Activated T-helper 17 cell treated with anti-CD3 and anti-CD28 coated beads, Interleukin-2, amount 50 U/mL, for 72 hours (primary cell): ENCODE measurements around the gene PTPRN2. TPM values are rescaled to one million over a fixed set of nuclear protein-coding genes. Genes with fewer than 3 reads are reported as not detected.

ENCODE experiments used
- ATAC-seq: fragments of 150-1000 bp; cut with Tn5 transposase; replicated peaks from 2 replicates; pipeline ENCODE4 v1.10.0; 2021; ENCODE audit warnings: mild to moderate bottlenecking, moderate library complexity
- H3K27ac Mint-ChIP-seq: one replicate; pipeline ENCODE4 v1.8.0; 2022; ENCODE audit warnings: mixed read lengths
- H3K27me3 Mint-ChIP-seq: one replicate; pipeline ENCODE4 v1.8.0; 2022; ENCODE audit warnings: mixed read lengths
- H3K36me3 Mint-ChIP-seq: one replicate; pipeline ENCODE4 v1.8.0; 2022; ENCODE audit warnings: low read depth, mild to moderate bottlenecking, mixed read lengths
- H3K4me1 Mint-ChIP-seq: one replicate; pipeline ENCODE4 v1.8.0; 2022; ENCODE audit warnings: mixed read lengths
- H3K4me3 Mint-ChIP-seq: one replicate; pipeline ENCODE4 v1.8.0; 2022; ENCODE audit warnings: mild to moderate bottlenecking, mixed read lengths
- H3K9me3 Mint-ChIP-seq: one replicate; pipeline ENCODE4 v1.8.0; 2022; ENCODE audit warnings: mixed read lengths
- total RNA-seq, 2 donors: library from RNA; stranded (reverse); gene quantifications; one replicate each; pipeline ENCODE4 v1.2.3, GENCODE V29; 2022

Gene PTPRN2
- total RNA-seq, 2 donors from 2014 or later: 0.48 to 1.4 TPM

DNA sequence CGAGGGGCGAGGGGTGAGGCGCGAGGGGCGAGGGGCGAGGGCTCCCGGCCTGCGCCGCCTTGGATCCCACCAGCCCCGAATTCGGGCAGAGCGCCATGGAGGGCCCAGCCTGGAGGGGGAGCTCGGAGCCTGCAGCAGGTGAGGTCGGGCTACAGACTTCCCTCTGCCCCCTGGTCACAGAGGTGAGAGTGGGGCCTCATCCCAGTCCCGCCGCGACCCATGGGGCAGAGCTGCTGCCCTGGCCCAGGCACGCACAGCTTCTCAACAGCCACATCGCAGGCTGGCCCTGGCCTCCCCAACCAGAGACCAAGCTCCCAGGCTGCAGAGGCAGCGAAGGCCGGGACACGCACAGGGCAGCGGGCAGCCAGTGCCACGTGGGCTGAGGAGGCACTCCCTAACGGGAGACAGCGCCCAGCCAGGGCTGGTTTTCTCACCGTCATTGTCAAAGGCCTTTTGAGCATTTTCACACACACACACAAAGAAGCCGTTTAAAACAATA, 191.8 kb downstream of the PTPRN2 start:
- Mint-ChIP-seq H3K9me3 (peaks cover 6% of the 10 kb centered on the region), H3K4me1 (no peaks in the 10 kb centered on the region), H3K4me3 (no peak overlapping the region), H3K27me3 (no peaks in the 10 kb centered on the region), H3K36me3 (no peaks in the 10 kb centered on the region), H3K27ac (no peak overlapping the region)
- no peak for ATAC-seq

GRCh38 chr7:158395349-158395748, 192.3 kb downstream of the PTPRN2 start:
- no peak overlapping the region for H3K4me3 Mint-ChIP-seq
- H3K9me3 Mint-ChIP-seq: peaks cover 6% of the 10 kb centered on the region
- H3K27me3 Mint-ChIP-seq: no peaks in the 10 kb centered on the region
- H3K4me1 Mint-ChIP-seq: no peaks in the 10 kb centered on the region
- H3K36me3 Mint-ChIP-seq: no peaks in the 10 kb centered on the region
- no peak overlapping the region for H3K27ac Mint-ChIP-seq
- no peak for ATAC-seq

- Mint-ChIP-seq H3K27ac (no peak overlapping the region), H3K36me3 (no peaks in the 10 kb centered on the region), H3K4me3 (no peak overlapping the region), H3K4me1 (no peaks in the 10 kb centered on the region), H3K27me3 (no peaks in the 10 kb centered on the region), H3K9me3 (peaks cover 6% of the 10 kb centered on the region)
- ATAC-seq: peak; percentile 39
These were observed 192.7 kb downstream of the PTPRN2 start for GRCh38 chr7:158394936-158395335.

- Mint-ChIP-seq H3K4me3 (no peak overlapping the region), H3K4me1 (no peaks in the 10 kb centered on the region), H3K27me3 (no peaks in the 10 kb centered on the region), H3K27ac (no peak overlapping the region), H3K36me3 (no peaks in the 10 kb centered on the region), H3K9me3 (peaks cover 6% of the 10 kb centered on the region)
- no peak for ATAC-seq
These were observed 193.5 kb downstream of the PTPRN2 start for GRCh38 chr7:158393926-158394625.

DNA sequence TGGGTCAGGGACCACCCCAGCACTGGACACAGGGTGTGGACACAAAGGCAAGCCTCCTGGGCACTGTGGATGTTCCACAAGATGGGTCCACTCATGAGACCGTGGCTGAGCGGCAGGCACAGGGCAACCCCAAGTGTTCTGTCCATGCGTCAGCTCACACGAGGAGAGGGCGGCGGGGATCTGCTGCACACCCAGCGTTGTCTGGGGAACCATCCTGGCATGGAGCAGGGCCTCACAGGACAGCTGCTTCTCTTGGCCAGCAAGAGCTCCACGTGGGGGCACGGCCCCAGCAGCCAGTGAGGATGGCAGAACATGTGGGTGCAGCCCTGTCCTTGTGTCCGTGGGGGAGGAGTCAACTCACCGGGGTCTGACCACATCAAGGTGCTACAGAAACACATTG, 195.4 kb downstream of the PTPRN2 start:
- Mint-ChIP-seq H3K9me3 (no peaks in the 10 kb centered on the region), H3K27me3 (peaks cover 6% of the 10 kb centered on the region), H3K4me1 (no peaks in the 10 kb centered on the region), H3K27ac (no peak overlapping the region), H3K4me3 (no peak overlapping the region), H3K36me3 (no peaks in the 10 kb centered on the region)
- ATAC-seq: no peak

DNA sequence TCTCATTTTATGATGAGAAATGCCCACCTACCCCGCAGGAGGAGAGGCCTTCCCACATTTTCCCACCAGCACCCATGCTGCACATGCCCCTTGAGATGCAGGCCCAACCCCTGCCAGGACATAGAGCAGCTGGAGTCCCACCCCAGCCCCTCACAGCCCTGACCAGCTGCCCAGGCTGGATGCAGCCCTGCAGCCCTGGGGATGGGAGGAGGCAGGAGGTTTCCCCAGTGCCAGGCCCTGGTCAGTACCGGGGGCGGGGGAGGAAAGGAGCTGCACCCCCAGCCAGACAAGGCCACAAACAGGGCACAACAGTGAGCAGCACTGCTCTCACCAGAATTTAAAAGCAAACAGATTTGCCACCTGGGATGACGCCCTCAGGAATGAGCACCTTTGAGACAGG, 196.1 kb downstream of the PTPRN2 start:
- ATAC-seq: no peak
- H3K36me3 Mint-ChIP-seq: no peaks in the 10 kb centered on the region
- no peak overlapping the region for H3K4me3 Mint-ChIP-seq
- H3K9me3 Mint-ChIP-seq: no peaks in the 10 kb centered on the region
- peaks cover 6% of the 10 kb centered on the region for H3K27me3 Mint-ChIP-seq
- no peaks in the 10 kb centered on the region for H3K4me1 Mint-ChIP-seq
- no peak overlapping the region for H3K27ac Mint-ChIP-seq

- no peak for ATAC-seq
- Mint-ChIP-seq H3K4me3 (no peak overlapping the region), H3K4me1 (no peaks in the 10 kb centered on the region)
These were observed 196.5 kb downstream of the PTPRN2 start for GRCh38 chr7:158391141-158391540.

GRCh38 chr7:158390460-158390859, 197.2 kb downstream of the PTPRN2 start:
- no peaks in the 10 kb centered on the region for H3K36me3 Mint-ChIP-seq
- no peak overlapping the region for H3K27ac Mint-ChIP-seq
- H3K4me3 Mint-ChIP-seq: no peak overlapping the region
- H3K27me3 Mint-ChIP-seq: peaks cover 6% of the 10 kb centered on the region
- no peaks in the 10 kb centered on the region for H3K9me3 Mint-ChIP-seq
- H3K4me1 Mint-ChIP-seq: no peaks in the 10 kb centered on the region
- no peak for ATAC-seq

More at GRCh38 chr7:158391141-158391540, 196.5 kb downstream of the PTPRN2 start:
- Mint-ChIP-seq H3K36me3 (no peaks in the 10 kb centered on the region), H3K9me3 (no peaks in the 10 kb centered on the region), H3K27me3 (peaks cover 6% of the 10 kb centered on the region), H3K27ac (no peak overlapping the region)

DNA sequence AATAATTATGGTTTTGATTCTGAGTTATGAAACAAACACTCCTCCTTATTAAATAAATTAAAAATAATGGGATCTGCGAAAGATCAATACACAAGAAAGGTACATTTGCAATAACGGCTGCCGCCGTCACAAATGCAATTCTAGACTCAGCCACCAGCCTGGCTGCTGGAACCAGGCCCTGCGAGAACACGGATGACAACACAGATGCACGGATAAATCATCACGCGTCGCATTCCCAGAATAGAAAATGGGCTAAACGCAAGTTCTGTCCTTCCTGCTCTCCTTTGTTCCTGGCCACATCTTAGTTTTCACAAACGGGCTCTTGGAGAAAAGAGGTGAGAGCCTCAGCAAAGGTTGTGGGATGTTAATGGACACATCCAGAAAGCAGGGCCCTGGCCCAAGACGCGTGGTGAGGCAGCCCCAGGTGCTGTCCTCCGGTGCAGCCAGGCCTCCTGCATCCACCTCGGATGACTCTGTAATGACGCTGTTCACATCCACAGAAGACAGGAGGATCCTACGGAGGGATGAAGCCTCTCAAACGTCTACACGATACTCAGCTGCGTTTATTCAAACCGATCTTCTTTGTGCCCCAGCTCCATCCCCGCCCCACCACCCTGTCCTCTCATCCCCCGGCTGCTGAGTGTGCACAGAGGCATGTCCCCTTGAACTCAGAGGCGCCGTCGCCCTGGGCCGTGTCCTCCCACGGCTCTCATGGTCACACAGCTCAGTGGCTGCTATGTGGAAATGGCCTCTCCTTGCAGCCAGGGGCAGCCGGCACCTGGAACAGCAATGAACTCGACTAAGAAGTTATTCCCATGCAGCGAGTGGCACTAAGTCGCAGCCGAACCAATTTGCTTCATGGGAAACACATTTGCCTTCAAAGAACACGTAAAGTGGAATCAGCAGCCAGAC, 197.9 kb downstream of the PTPRN2 start:
- H3K9me3 Mint-ChIP-seq: no peaks in the 10 kb centered on the region
- peaks cover 6% of the 10 kb centered on the region for H3K27me3 Mint-ChIP-seq

DNA sequence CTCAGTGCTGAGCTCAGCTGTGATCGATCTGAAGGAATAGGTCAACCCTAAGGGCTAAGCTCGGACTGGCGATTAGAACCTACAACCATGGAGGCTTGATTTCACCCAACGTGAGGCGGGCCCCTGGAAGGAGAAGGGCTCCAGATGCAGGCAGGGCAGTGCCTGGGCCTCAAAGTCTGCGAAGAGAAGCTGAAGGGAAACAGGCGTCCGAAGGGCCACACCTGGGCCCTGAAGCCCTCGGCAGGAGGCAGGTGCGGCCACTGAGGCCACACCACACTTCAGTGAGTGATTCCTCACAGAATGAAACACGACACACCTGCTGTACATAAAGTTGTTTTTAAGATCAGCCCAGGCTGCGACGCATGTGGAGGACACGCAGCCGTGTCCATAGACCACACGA, 198.7 kb downstream of the PTPRN2 start:
- no peaks in the 10 kb centered on the region for H3K9me3 Mint-ChIP-seq
- no peak for ATAC-seq
- H3K27ac Mint-ChIP-seq: peak overlapping the region; percentile 57
- peaks cover 6% of the 10 kb centered on the region for H3K27me3 Mint-ChIP-seq
- H3K4me3 Mint-ChIP-seq: no peak overlapping the region
- no peaks in the 10 kb centered on the region for H3K36me3 Mint-ChIP-seq
- H3K4me1 Mint-ChIP-seq: no peaks in the 10 kb centered on the region

More for the DNA sequence above, 197.9 kb downstream of the PTPRN2 start:
- H3K4me1 Mint-ChIP-seq: no peaks in the 10 kb centered on the region
- no peak overlapping the region for H3K27ac Mint-ChIP-seq
- no peak overlapping the region for H3K4me3 Mint-ChIP-seq
- no peaks in the 10 kb centered on the region for H3K36me3 Mint-ChIP-seq
- ATAC-seq: no peak

GRCh38 chr7:158388072-158388471, 199.6 kb downstream of the PTPRN2 start:
- H3K36me3 Mint-ChIP-seq: no peaks in the 10 kb centered on the region
- H3K4me3 Mint-ChIP-seq: no peak overlapping the region
- no peak for ATAC-seq
- H3K27ac Mint-ChIP-seq: peak overlapping the region; percentile 57
- no peaks in the 10 kb centered on the region for H3K4me1 Mint-ChIP-seq
- H3K9me3 Mint-ChIP-seq: no peaks in the 10 kb centered on the region
- peaks cover 6% of the 10 kb centered on the region for H3K27me3 Mint-ChIP-seq

GRCh38 chr7:158387546-158387891, 200.1 kb downstream of the PTPRN2 start:
- Mint-ChIP-seq H3K27ac (no peak overlapping the region), H3K4me3 (no peak overlapping the region), H3K36me3 (no peaks in the 10 kb centered on the region), H3K4me1 (no peaks in the 10 kb centered on the region), H3K27me3 (peaks cover 6% of the 10 kb centered on the region), H3K9me3 (no peaks in the 10 kb centered on the region)
- no peak for ATAC-seq

DNA sequence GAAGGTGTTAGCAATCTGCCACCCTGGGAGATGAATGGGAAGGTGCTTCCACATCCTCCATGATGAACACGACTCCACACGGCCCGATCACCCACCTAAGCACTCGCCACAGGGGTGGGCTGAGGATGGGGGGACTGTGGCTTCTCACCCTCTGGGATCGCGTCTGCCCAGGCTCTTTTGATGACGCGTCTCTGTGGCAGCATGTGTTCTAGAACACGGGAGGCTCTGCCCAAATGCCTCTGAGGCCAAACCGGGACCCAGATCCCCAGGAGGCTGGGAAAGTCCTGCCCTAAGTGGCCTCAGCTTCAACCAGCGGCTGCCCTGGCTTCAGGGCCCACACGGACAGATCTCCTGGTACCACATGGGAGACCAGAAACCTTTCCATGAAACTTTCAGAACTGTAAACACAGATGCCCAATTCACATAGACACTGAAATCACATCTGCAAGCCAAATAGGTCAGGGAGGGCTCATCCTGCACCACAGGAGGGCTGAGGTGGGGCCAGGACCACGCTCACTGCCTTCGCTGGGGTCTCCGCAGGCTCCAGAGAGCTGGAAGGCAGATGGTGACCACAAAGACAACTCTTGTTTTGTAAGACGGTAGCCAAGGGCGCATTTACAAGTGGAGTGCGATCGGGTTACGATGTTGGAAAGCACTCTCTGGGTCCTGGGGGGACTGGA, 200.6 kb downstream of the PTPRN2 start:
- no peak for ATAC-seq
- H3K4me1 Mint-ChIP-seq: no peaks in the 10 kb centered on the region
- no peaks in the 10 kb centered on the region for H3K36me3 Mint-ChIP-seq
- H3K27me3 Mint-ChIP-seq: peaks cover 6% of the 10 kb centered on the region
- H3K27ac Mint-ChIP-seq: no peak overlapping the region
- H3K4me3 Mint-ChIP-seq: no peak overlapping the region
- no peaks in the 10 kb centered on the region for H3K9me3 Mint-ChIP-seq

- H3K27me3 Mint-ChIP-seq: peaks cover 6% of the 10 kb centered on the region
- no peak overlapping the region for H3K27ac Mint-ChIP-seq
- ATAC-seq: no peak
- no peak overlapping the region for H3K4me3 Mint-ChIP-seq
- no peaks in the 10 kb centered on the region for H3K36me3 Mint-ChIP-seq
- no peaks in the 10 kb centered on the region for H3K9me3 Mint-ChIP-seq
- no peaks in the 10 kb centered on the region for H3K4me1 Mint-ChIP-seq
These were observed 201.3 kb downstream of the PTPRN2 start for GRCh38 chr7:158386355-158386618.
